Activated CD8-positive, alpha-beta memory T cell treated with anti-CD3 and anti-CD28 coated beads for 4 hours (primary cell): ENCODE data around the gene CCDC92B.
A peak's percentile ranks its signal among the peaks of the same experiment; 100 is the strongest.
"Not testable (repeated sequence)": the region's sequence is repeated elsewhere in the genome, so short reads cannot be mapped to it uniquely, and the experiment has no call there.

ENCODE experiments used
- DNase-seq, 2 donors: peaks; one replicate each; pipeline ENCODE4 v3.0.0-alpha.2; 2020; ENCODE audit warnings: low read depth in 2 of 2

CCDC92B gene

DNA sequence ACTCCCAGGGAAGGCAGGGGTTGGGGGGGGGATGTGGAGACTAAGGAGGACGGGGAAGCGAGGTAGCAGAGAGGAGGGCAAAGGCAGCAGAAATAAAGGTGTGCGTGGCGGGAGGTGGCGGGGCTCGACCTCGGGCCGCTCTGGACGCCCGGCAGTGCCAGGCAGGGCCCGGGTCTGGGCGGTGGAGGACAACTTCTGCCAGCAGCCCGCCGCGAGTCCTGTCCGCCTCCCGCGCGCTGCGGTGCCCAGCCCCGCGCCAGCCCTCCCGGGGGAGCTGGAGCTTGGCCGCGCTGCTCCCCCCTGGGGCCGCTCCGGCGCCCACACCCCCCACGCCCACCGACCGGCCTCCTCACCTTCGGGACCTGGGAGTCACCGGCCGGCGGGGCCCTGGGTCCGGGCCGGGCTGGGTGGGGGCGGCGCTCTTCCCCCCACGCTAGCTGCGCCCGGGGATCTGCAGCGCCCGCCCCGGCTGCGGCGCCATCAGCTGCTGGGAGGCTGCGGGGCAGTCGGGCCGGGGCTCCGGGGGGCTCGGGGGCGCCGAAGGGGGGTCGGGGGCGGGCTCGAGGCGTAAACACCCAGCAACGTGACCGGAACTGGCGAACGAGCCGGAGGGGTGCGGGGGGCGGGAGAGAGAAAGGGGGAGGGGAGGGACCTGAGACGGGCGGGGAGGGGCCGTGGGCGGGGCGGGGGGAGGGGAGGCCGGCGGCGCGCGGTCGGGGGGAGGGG lies at the start of gene CCDC92B:
Gene CCDC92B, minus strand, starts transcription at position 595 of the 726 bp plus-strand sequence. CDS start 14,507 bp downstream, outside the sequence.
- no peak for DNase-seq

DNA sequence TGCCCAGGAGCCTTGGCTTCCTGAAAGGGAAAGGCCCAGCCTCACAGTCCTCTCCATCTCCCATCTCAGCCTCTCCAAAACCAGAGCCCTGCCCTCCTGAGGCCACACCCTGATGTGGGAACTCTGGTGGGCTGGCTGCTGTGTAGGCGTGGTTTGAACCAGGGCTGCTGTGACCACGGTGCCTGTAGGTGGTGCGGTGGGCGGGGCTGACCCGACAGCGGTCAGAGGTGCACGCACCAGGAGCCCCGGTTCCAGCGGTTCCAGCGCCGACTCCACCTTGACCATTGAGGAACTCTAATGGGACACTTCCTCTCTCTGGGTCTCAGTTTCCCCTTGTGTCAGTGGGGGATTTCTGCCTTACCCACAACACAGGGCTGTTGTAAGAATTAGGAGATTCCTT lies 49.2 kb upstream of the CCDC92B start:
- DNase-seq = no peak

DNA sequence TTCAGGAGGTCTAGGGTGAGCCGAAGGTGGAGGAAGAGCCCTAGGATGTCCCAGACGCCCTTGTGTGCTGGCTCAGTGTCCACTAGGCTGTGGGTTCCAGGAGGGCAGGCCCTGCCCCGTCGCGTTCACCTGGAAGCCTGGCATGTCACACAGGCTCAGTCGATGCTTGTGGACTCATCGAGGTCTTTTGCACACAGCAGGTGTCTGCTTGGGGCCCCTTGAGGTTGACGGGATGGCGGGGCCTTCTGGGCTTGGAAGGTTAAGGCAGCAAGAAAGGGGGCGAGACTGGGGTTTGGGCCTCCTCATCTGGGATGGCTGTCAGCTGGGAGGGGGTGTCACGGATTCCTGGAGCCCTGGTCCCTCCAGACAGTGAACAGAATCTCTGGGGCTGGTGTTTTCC lies 48.7 kb upstream of the CCDC92B start:
- DNase-seq = no peak

DNA sequence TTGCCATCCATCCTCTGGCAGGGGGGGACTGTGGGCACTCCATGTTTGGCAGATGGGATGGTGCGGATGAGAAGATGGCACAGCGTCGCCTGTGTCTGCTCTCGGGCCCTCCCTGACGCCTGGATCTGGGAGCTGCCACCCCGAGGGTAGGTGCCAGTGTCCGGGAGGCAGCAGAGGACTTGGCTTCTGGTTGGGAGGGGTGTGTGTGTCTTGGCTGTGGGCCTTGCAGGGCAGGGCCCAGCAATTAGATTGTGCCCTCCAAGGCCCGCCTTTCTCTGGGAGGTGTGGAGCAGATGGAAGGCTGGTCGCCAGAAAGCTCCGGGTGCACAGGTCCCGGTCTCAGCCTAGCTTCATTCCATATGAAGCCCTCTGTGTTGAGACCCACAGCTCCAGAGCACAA lies 48.2 kb upstream of the CCDC92B start:
- DNase-seq = no peak

DNA sequence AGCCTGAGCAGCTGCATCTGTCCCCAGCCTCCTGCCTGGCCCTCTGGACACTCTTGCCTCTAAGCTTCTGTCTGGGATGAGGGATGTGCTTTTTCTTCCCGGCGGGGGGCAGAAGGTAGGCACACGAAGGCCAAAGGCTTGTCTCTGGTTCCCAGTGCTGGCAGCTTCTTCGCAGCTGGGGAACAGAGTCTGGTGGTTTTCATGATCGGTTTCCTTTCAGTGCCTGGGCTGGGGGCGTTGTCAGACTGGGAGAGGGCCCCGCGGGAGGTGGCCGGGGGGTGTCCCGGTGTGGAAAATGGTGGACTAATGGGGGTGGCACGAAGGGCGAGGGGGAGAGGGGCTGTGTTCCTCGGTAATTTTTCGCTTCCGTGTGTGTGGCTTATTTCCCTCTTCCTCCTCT lies 47.8 kb upstream of the CCDC92B start:
- DNase-seq = no peak

DNA sequence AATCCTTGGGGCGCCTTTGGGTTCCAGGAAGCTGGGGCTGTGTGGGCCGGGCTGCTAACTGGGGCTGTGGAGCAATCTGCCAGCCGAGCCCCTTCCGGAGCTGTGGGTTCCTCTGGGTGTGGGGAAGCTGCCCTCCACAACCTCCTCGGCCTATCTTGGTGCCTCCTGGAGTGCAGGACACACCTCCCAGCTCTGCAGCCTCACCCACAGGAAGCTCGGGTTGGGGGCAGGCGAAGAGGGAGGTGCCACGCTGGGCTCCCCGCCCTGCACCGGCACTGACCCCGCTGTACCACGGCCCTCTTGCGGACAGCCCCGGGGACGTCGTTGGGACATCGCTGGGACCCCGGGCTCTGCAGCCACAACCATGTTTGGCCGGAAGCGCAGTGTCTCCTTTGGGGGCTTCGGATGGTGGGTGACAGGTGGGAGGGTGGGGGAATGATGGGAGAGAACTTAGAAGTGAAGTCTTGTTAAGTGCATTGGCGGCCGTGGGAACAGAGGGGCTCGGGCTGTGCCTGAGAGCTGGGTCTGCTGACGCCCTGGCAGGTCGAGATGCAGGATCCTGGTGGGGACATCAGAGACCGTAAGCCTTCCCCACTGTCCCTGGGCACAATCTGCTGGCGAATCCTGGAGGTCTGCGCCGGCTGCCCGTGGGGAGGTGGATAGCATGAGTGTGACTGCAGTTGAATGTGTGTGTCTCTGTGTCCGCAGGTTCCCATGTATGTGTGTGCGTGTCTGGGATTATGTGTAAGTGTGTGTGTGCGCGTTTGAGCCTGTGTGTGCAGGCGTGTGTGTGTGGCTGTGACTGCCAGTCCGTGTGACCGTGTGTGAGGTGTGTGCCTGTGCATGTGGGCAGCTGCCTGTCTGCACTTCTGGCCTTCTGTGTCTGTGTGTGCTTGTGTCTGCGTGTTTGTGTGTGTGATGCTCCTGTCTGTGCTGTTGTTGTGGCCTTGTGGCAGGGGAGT lies 47.0 kb upstream of the CCDC92B start, which contains the start of gene RAP1GAP2:
Gene RAP1GAP2, plus strand, starts transcription at position 275 of the 962 bp plus-strand sequence. Its CDS starts 90 bp downstream, at position 365.
- peak; percentile 30 to 44 for DNase-seq

DNA sequence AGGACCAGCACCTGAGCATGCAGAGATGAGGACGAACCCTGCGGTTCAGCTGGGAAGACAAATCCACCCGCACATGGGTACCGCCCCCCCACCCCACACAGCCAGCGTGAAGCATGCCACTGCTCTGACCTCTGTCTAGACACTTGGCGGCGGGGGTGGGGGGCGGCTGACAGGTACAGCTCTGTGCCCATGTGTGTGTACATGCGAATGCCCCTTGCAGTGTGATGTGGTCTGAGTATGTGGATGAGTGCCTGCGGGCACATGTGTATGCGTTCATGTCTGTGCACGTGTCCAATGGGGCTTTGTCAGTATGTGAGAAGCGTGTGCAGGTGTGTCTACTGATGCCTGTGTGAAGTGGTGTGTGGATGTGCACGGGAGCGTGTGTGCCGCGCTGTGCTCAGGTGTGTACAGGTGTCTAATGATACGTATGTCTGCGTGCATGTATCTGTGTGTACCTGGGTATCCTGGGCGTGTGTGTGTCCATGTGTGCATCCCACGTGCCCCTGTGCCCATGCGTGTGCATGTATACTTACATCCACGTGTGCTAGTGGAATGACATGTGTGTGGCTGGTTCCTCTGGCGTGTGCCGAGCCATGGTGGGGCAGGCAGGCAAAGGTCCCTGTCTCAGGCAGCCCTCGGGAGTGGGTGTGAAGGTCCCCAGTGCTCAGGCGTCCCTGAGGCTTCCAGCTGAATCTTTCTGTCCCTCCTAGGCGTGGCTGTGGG lies 46.1 kb upstream of the CCDC92B start:
- no peak for DNase-seq

DNA sequence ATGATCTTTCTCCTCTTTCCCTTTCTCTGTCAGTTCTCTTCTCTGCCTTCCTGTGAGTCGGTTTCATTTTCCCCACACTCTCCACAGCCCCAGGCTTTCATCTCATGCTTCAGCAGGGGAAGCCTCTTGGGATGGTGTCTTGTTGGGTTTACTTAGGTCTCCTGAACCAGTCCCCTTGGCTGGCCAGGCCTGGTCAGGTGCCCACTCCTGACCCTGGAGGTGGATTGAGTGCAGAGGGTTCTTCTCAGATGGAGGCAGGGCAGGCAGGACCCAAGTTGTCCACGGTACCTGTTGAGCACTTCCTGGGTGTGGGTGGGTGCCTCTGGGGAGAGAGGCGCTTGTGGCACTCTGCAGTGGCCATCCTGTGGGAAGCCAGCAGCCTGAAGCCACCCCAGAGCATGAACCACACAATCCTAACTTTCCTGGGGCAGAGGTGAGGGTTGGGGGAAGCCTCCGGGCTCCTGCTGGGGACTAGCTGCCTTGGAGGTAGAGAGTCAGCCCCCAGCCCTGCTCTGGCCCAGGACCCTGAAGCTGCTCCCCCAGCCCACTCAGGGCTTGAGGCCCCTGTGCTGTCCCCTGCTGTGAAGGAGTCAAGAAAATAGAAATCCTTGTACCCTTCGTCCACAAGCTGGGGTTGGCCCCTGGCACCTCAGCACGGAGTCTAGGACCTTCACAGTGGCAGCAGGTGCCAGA lies 44.8 kb upstream of the CCDC92B start:
- DNase-seq = no peak

DNA sequence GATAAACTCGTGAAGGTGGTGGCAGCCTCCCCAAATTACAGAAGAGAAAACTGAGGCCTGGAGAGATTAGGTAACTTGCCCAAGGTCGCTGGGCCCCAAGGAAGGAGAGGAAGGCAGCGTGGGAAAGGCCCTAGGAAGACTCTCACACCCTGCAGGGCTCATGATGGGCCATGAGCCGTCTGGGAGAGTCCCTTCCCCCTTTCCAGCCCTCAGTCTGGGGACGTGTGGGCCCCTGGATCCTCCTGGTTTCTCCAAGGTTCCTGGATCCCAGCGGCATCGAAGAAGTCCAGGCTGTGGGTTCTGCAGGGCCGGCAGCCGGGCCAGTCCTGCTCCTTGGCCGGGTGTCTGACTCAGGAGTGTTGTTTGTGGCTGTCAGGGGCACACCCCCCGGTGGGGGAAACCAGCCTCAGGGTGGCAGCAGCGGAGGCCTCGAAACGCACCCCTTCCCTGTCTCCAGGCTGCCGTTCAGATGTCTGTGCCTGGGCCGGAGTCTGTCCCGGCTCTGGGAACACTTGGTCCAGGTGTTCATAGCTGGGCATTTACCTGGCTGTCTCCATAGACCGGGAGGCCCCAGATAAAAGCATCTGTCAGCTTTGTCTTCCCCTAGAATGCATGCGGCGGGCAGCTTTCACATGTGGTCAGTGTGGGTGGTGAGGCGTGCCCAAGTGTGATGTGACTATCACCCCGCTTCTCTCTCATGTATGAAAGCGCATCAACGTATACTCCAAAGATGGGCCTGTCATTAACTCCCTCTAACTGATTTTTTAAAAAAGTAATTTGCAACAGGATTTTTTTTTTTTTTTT lies 43.1 kb upstream of the CCDC92B start:
- DNase-seq = peak; percentile 59 to 67

DNA sequence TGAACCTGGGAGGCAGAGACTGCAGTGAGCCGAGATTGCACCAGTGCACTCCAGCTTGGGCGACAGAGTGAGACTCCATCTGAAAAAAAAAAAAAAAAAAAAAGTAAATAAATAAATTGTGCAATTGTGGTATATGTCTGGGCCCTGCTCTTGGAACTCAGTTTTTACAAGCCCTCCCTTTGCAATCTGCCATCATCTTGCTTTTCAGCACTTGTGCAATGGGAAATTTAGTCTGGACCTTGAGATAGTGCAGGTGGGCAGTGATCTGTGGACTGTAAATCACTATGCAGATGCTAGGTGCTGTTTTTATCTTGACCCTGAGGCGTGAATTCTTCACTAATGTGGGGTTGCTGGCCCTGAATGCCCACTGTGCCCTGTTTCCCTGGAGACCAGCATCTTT lies 40.2 kb upstream of the CCDC92B start:
- no peak for DNase-seq

DNA sequence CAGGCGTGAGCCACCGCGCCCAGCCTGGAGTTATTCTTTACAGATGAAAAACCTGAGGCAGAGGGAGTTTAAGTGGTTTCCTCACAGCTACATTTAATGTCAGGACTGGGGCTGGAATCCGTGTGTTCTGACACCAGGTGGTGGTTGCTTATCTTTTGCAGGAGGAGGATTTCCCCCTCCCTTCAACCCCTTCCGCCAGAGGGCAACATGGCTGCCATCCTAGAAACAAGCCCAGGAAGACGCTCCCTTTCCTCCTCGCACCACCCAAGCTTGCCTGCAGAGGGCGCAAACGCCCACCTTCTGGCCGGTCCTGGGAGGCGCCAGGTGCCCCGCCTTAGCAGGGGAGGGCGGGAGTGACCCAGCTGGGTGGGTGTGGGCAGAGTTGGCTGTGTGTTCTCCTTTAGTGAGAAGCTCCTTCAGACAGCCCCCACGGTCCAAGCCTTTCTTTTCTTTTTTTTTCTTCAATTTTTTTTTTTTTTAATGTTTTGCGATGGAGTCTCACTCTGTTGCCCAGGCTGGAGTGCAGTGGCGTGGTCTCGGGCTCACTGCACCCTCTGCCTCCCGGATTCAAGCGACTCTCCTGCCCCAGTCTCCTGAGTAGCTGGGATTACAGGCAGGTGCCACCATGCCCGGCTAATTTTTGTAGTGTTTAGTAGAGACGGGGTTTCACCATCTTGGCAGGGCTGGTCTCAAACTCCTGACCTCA lies 36.9 kb upstream of the CCDC92B start:
- peak; percentile 74 to 78 for DNase-seq

DNA sequence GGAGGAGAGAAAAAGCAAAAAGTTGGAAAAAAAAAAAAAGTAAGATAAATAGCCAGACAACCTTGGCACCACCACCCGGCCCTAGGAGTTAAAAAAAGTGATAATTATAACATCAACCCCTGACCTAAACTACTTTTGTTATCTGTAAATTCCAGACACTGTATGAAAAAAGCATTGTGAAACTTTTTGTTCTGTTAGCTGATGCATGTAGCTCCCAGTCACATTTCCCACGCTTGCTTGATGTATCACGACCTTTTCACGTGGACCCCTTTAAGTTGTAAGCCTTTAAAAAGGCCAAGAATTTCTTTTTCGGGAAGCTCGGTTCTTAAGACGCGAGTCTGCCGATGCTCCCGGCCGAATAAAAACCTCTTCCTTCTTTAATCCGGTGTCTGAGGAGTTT lies 35.9 kb upstream of the CCDC92B start:
- not testable (repeated sequence) for DNase-seq

DNA sequence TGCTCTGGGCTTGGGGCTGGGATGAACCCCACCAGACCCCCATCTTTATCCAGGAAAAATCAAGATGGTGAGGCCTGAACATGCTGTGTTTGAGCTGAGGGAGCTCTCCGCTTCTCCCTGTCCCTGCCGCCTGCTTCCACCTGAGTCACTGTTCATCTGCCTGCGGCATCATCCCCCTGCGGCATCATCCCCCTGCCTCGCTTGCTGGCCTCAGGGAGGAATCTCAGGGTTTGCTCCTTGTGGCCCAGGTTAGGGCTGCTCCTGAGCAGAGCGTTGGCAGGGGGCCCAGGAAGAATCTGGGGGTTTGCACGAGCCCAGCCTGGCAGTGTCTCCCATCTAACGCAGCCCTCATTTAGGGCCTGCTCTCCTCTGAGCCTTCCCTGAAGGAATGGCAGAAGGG lies 35.4 kb upstream of the CCDC92B start:
- DNase-seq = no peak

DNA sequence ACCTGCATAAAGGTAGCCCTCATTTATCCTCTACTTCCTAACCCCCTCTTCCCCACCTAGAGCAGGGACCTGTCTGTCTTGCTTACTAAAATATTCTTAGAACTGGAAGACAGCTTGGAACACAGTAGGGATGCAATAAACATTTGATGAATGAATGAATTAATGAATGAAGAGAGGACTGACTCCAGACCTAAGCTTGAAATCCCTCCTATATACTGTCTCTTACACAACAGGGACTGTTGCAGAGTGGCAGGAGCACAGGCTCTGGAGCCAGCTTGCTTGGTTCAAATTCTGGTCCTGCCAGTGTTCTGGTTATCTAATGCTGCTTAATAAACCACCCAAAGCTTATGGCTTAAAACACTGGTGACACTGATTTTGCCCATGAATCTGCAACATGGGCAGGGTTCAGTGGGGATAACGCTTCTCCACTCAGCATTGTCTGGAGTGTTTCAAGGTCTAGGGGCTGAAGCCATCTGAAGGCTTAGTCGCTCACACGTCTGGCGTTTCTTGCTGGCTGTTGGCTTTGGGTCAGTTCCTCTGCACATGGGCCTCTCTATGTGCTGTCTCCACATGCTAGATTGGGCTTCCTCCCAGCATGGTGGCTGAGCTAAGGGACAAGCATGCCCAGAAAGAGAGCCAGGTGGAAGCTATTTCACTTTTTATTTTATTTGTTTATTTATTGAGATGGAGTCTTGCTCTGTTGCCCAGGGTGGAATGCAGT lies 34.0 kb upstream of the CCDC92B start:
- DNase-seq = no peak

DNA sequence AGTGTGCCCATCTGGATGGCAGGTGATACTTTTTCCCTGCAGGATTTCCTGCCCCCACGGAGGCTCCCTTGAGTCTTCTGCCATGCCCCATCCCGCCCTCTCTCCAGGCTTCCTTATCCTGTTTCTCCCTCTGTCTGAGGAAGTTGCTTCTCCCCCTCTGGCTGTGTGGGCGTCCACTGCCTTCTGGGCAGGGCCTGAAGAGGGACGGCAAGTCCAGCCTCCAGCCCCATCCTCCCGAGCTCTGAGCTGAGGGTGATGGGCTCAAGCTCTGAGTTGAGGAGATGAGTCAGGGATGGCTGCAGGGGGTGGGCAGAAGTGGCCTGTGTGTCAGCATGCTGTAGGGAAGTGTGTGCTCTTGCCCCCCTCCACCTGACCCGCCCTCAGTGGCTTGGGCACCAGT lies 32.6 kb upstream of the CCDC92B start:
- DNase-seq = no peak

DNA sequence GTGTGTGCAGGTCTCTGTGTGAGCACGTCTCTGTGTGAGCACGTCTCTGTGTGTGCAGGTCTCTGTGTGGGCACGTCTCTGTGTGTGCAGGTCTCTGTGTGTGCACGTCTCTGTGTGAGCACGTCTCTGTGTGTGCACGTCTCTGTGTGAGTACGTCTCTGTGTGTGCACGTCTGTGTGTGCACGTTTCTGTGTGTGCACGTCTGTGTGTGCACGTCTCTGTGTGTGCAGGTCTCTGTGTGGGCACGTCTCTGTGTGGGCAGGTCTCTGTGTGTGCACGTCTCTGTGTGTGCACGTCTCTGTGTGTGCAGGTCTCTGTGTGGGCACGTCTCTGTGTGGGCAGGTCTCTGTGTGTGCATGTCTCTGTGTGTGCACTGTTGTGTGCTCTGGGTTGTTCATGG lies 32.1 kb upstream of the CCDC92B start:
- DNase-seq = not testable (repeated sequence)

DNA sequence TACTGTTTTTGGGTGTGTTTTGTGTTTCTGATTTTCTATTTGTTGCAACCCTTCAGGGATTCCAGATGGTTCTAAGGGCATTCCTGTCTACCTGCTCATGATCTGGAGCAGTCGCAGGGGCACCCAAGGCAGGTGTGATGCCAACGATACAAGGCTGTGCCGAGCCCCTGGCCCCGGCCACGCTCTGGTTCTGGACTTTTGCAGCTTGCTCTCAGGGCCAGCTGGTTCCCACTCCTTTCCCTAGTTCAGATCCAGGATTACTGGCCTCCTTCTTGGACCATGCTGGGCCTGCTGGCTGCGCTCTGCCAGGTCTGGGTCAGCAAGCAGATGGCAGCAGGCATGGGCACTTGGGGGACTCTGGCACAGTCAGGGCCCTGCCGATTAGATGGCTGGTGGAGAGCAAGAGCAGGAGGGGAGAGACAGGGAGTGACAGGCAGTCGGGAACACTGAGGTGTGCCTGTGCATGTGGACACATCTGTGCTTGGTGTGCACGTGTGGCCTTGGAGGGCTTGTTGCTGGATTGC lies 31.5 kb upstream of the CCDC92B start:
- DNase-seq = no peak

DNA sequence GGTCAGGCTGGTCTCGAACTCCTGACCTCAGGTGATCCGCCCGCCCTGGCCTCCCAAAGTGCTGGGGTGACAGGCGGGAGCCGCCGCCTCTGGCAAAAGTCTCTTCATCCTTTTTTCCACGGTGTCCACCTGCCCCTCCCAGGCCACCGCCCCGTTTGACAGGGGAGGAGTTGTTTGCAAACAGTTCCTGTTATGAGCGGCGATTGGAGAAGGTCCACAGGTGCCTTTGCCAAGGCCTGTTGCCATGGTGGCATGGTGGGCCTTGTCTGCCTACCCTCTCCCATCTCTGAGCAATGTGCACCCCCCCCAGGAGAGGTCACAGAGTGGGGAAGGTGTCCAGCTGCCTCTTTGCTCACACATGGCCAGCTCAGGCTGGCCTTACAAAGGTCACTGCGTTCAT lies 30.8 kb upstream of the CCDC92B start:
- DNase-seq = no peak

DNA sequence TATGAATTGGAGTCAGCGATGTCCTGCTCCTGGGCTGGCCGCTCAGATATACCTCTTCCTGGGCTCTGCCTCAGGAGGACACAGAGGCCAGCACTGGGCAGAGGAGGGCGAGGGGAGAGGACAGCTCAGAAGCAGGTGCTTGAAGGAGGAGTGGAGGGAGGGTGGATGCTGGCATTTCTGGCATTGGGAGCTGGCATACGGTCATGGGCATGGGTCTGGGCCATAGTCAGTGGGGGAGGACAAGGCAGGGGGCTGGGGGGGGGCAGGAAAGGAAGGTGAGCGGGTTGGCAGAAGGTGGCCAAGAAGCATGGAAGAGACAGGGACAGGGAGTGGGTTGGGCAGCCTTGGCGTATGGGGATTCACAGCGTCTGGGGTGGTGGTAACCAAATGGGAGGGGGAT lies 30.1 kb upstream of the CCDC92B start:
- no peak for DNase-seq
